ENCODE results near the gene RPLP2.
A peak's percentile ranks its signal among the peaks of the same experiment; 100 is the strongest.

The RPLP2 gene

DNA sequence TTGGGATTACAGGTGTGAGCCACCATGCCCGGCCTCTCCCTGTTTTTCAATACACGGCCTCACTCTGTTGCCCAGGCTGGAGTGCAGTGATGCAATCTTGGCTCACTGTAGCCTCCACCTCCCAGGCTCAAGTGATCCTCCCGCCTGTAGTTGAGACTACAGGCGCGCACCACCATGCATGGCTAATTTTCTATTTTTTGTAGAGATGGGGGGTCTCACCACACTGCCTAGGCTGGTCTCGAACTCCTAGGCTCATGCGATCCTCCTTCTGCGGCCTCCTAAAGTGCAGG is 44.0 kb upstream of the RPLP2 start:
- no peak for FAIRE-seq
- no peak for TF ChIP-seq TAF1 (IDR thresholded peaks at IDR 0.05; ENCODE audit: low read depth, low read length)
- no peak for TF ChIP-seq SPI1 (IDR thresholded peaks at IDR 0.05; ENCODE audit: low read depth, low read length)
- no peak for TF ChIP-seq POU2F2 (IDR thresholded peaks at IDR 0.05; ENCODE audit: low read depth, low read length)
- no peak for TF ChIP-seq POLR2AphosphoS5 (IDR thresholded peaks at IDR 0.05; ENCODE audit: low read depth, low read length)
- no peak for TF ChIP-seq POLR2A (IDR thresholded peaks at IDR 0.05; ENCODE audit: low read depth, low read length)
- no peak for TF ChIP-seq PAX5 (IDR thresholded peaks at IDR 0.05; ENCODE audit: insufficient read depth, low read length, severe bottlenecking)

DNA sequence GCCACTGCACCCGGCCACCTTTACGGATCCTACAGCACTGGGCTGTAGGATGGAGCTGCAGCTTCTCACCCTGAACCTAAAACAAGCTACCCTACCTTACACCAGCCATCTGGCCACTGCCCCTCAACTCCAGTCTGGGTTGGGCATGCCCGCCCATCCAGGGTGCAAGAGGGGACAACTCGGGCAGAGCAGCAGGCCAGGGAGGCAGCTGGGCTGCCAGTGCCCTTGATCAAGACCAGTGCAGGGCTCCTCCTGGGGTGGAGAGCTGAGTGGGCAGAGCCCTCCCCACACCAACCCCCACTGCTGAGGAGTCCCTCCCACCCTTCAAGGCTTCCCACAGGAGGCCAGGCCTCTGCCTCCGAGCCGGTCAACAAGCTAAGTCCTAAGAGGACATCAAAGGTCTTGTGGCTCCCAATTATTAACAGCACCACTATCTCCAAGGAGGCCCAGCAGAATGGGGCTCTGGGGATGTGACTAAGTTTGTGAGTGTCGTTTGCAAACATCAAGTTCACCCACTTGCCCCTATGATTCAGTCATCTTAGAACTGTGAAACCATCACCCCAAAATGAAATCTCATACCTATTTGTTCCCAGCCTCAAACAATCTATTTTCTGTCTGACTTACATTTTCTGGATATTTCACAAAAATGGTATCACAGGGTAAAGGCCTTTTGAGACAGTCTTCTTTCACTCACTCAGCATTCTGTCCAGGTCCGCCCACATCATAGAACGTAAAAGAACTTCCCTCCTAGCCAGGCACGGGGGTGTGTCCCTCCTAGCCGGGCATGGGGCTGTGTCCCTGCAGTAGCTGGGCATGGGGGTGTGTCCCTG is 43.4 kb upstream of the RPLP2 start:
- FAIRE-seq = no peak
- TF ChIP-seq TAF1 (IDR thresholded peaks at IDR 0.05; ENCODE audit: low read depth, low read length) (no peak), PAX5 (IDR thresholded peaks at IDR 0.05; ENCODE audit: insufficient read depth, low read length, severe bottlenecking) (no peak), SPI1 (IDR thresholded peaks at IDR 0.05; ENCODE audit: low read depth, low read length) (no peak), POU2F2 (IDR thresholded peaks at IDR 0.05; ENCODE audit: low read depth, low read length) (no peak), POLR2A (IDR thresholded peaks at IDR 0.05; ENCODE audit: low read depth, low read length) (no peak), POLR2AphosphoS5 (IDR thresholded peaks at IDR 0.05; ENCODE audit: low read depth, low read length) (no peak)

More for the DNA sequence above, 44.0 kb upstream of the RPLP2 start:
- no peak for DNase-seq (ENCODE audit: insufficient read length, low spot score)

DNA sequence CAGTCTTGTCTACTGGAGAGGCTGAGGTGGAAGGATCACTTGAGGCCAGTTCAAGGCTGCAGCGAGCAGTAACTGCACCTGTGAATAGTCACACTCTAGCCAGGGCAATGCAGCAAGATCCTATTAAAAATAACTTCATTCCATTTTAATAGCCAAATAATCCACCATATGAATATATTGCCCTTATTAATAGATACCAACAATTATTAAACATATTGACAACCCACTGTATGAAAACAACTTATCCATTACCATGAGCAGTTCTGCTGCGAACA is 42.9 kb upstream of the RPLP2 start:
- FAIRE-seq = no peak
- TF ChIP-seq TAF1 (IDR thresholded peaks at IDR 0.05; ENCODE audit: low read depth, low read length) = no peak

More for the DNA sequence above, 43.4 kb upstream of the RPLP2 start:
- DNase-seq (ENCODE audit: insufficient read length, low spot score) = no peak

DNA sequence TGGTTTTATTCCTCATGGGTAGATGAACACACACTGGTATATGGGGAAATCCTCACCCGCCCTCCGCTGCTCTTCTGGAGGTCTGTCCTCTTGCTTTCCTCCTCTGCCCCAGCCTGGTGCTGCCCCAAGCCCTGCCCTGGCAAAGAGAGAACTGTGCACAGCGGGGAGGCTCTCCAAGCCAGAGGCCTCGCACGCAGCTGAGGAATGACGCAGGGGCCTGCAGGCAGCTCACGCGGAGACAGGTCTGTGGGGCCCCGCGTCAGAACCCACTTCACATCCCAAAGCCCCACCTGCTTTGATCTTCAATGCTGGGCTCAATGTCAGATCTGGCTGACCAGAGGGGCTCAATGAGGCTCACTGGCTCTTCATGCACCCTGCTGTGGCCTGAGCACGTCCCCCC is 42.5 kb upstream of the RPLP2 start:
- FAIRE-seq (no peak), DNase-seq (ENCODE audit: insufficient read length, low spot score) (no peak)
- TF ChIP-seq TAF1 (IDR thresholded peaks at IDR 0.05; ENCODE audit: low read depth, low read length) (no peak), POU2F2 (IDR thresholded peaks at IDR 0.05; ENCODE audit: low read depth, low read length) (no peak), POLR2A (IDR thresholded peaks at IDR 0.05; ENCODE audit: low read depth, low read length) (peak; percentile 31; the same call in 1 of the 2 replicates), SPI1 (IDR thresholded peaks at IDR 0.05; ENCODE audit: low read depth, low read length) (no peak)

More for the DNA sequence above, 42.9 kb upstream of the RPLP2 start:
- DNase-seq (ENCODE audit: insufficient read length, low spot score) = no peak

DNA sequence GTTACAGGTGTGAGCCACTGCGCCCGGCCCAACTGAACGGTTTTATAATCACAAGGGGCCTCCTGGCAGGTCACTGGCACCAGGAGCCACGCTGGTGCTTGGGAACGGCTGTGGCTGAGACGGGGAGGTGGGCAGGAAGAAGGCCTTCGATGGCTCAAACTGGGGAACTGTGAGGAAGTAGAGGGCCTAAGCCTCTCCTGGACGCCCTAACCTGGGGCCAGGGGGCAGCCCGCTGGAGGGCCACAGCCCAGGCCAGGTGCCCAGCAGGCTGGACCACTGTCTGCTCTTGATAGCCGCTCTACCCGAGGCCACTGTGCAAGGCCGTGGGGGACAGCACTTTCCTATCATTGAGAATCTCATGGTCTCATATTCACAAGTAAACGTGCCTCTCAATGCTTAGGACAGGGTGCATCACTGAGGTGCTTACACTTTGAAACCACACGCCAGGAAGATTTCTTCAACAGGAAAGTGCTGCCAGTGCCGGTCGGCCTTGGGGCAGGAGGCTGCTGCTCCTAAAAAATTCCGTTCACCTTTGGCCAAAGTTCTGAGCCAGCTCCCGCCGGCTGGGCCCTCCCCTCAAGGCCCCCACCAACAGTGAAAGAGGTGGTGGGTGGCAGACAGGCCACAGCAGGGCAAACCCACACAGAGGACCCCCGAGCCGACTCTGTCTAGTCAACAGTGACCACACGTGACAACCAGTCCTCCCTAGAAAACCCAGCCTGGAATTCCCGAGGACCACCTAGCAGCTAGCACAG is 39.7 kb upstream of the RPLP2 start:
- TF ChIP-seq SPI1 (IDR thresholded peaks at IDR 0.05; ENCODE audit: low read depth, low read length) (no peak), POLR2A (IDR thresholded peaks at IDR 0.05; ENCODE audit: low read depth, low read length) (no peak), POU2F2 (IDR thresholded peaks at IDR 0.05; ENCODE audit: low read depth, low read length) (no peak), POLR2AphosphoS5 (IDR thresholded peaks at IDR 0.05; ENCODE audit: low read depth, low read length) (0 out of 2 replicates have a peak, but pooled peaks have one; percentile 7), TAF1 (IDR thresholded peaks at IDR 0.05; ENCODE audit: low read depth, low read length) (no peak)
- no peak for FAIRE-seq

DNA sequence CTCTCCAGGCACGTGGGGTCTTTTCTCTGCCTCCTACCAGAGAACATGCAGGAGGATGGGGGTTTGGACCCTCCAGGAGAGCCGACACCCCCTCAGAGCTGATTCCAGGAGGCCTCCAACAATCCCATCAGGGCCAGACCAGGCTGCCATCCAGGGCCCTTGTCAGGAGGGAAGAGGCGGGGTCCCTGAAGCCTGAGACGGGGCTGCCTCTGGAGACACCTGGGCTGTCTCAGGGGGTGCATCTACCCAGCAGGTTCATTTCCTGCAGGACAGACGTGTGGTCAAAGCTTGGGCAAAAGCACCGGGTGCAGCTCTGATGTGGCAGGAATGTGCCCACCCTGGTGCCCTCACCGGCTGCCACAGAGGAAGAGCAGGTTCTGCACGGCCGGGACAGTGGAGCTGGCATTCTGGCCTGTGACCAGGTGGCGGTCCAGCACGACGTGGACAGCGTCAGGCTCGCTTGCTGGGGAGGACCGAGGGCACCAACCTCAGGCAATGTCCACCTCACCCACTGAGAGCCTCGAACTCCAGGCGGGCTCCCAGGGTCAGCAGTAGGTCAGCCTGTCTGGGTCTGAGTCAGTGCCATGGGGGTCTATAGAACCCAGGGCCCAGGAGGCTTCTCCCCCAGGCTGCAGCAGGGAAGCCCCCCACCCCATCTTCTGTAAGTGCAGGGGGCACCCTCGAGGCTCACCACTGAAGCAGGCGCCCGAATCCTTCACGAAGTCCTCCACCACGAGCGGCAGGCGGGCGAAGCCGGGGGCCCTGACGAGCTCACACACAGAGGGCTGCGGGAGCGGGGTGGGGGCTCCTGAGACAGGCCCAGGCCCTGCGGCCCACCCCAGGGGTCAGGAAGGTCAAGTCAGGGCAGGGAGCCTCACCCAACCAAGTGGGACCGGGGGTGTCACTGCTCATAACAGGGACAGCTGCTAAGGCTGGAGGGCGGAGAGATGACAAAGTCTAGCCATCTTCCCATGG is 38.8 kb upstream of the RPLP2 start:
- DNase-seq (ENCODE audit: insufficient read length, low spot score) = no peak
- TF ChIP-seq POLR2A (IDR thresholded peaks at IDR 0.05; ENCODE audit: low read depth, low read length) (no peak), POU2F2 (IDR thresholded peaks at IDR 0.05; ENCODE audit: low read depth, low read length) (no peak)
- FAIRE-seq = no peak

More for the DNA sequence above, 39.7 kb upstream of the RPLP2 start:
- DNase-seq (ENCODE audit: insufficient read length, low spot score) = no peak

DNA sequence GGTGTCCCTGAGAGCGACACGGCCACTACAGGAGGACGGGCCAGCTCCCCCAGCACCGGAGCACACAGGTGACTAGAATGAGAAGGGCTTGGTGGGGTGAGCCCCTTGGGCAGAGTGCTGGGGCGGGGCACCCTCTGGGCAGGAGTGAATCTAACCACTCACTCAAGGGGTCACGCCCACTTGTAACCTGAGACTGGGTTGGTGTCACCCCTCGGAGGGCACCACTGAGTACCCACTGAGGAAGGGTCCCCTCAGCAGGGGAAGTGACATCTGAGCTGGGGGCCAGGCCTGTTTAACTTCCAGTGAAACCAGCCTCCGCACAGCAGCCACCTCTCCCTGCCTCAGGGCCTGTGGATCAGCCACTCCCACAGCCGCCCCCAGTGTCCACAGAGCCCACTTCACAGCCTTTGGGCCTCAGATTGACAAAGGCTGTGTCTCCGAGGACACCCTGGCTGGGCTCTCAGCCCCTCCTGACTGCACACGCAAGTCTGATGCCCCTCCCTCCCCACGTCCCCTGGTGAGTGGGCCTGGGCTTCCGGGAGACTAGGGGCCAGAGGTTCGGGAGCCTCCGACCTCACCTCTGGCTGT is 38.1 kb upstream of the RPLP2 start:
- FAIRE-seq (no peak), DNase-seq (ENCODE audit: insufficient read length, low spot score) (no peak)

DNA sequence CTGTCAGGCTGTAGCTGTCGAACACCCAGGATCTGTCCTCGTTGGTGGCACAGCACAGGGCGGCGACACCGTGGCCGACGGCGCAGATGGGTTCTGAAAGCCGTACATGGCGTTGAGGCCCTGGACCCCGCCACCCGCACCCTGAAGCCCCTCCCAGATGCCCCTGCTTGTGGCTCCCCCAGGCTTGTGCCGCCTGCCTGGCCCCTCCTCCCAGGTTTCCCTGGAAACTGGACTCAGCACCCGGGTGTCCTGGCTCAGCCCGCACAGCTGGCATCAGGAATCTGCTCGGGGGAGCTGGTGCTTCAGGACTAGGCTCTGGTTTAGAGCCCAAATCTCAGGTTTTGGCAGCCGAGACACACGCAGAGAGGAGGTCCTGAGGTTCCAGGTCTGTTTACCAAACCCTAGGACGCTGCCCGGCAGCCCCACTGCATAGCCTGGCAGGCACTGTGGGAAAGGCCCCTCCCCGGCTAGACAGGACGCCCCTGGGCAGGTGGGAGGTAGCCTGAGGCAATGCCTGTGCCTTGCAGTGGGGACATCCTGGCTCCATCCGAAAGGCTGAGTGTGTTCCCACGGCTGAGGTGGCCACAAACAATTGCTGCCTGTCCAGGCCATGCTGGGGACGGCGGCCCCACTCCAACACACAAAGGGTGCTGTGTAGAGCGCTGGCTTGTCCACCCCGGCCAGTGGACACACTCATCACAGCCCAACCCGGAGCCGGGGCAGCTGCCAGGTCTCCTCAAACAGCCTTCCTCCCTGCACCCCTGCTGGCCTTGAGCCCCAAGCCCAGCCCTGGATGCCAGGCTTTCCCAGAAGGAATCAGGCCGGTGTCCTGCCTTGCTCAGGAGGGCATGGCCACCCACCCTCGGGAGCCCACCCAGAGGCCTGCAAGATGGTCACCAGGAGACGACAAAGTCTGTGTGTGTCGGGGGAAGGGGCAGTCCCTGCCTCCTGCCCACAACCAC is 37.1 kb upstream of the RPLP2 start:
- no peak for FAIRE-seq
- DNase-seq (ENCODE audit: insufficient read length, low spot score) = no peak
- no peak for TF ChIP-seq SPI1 (IDR thresholded peaks at IDR 0.05; ENCODE audit: low read depth, low read length)
- TF ChIP-seq PAX5 (IDR thresholded peaks at IDR 0.05; ENCODE audit: insufficient read depth, low read length, severe bottlenecking) = no peak
- TF ChIP-seq POLR2AphosphoS5 (IDR thresholded peaks at IDR 0.05; ENCODE audit: low read depth, low read length) = no peak
- TF ChIP-seq POLR2A (IDR thresholded peaks at IDR 0.05; ENCODE audit: low read depth, low read length) = no peak
- no peak for TF ChIP-seq TAF1 (IDR thresholded peaks at IDR 0.05; ENCODE audit: low read depth, low read length)
- TF ChIP-seq POU2F2 (IDR thresholded peaks at IDR 0.05; ENCODE audit: low read depth, low read length) = no peak

More for the DNA sequence above, 38.1 kb upstream of the RPLP2 start:
- TF ChIP-seq POU2F2 (IDR thresholded peaks at IDR 0.05; ENCODE audit: low read depth, low read length) (no peak), PAX5 (IDR thresholded peaks at IDR 0.05; ENCODE audit: insufficient read depth, low read length, severe bottlenecking) (no peak), SPI1 (IDR thresholded peaks at IDR 0.05; ENCODE audit: low read depth, low read length) (no peak), TAF1 (IDR thresholded peaks at IDR 0.05; ENCODE audit: low read depth, low read length) (no peak), POLR2AphosphoS5 (IDR thresholded peaks at IDR 0.05; ENCODE audit: low read depth, low read length) (no peak), POLR2A (IDR thresholded peaks at IDR 0.05; ENCODE audit: low read depth, low read length) (no peak)

Measured in GM12891 (cell line).